Right lobe of liver (tissue), 4 donors: ENCODE data around the gene NDOR1.

Experiments
- POLR2A ChIP-seq: fragments of 450-650 bp; IDR thresholded peaks from one replicate; pipeline ENCODE4 v1.6.1; 2017; ENCODE audit warnings: antibody characterized with exemption, mild to moderate bottlenecking
- TF ChIP-seq, protein P1 (sequence below), 4 donors: fragments of 200-600 bp in 3 of 4; fragments of 450-650 bp in 1 of 4; IDR thresholded peaks; one replicate each; pipeline versions ENCODE4 v1.5.1 to v1.8.0; 2016 to 2022; ENCODE audit warnings: antibody characterized with exemption in 4 of 4, mild to moderate bottlenecking in 2 of 4
- donor health status: DM: no; HTN: no; CAD: no.
- donor health status: DM: no; HTN: no; CAD: no.
- donor health status: DM: no; HTN: yes; CAD: no.

DNA sequence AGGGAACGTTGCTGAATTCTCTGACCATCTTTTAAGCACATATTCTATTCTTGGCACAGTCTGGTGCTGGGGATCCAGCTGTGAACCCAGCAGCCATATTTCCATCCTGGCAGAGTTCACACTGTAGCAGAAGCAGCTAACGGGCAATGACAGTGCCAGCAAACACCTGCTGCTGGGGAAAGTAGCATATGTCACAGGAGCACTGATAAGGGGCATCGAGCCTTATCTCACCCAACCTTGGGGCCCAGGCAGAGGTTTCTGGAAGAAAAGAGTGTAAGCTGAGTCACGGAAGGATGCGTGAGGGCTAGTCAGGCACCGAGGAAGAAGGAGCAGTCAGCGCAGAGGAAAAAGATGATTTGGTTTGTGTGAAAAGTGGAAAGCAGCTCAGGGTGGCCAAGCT lies 1.1 kb downstream of the NDOR1 start:
- TF ChIP-seq, protein P1, sequence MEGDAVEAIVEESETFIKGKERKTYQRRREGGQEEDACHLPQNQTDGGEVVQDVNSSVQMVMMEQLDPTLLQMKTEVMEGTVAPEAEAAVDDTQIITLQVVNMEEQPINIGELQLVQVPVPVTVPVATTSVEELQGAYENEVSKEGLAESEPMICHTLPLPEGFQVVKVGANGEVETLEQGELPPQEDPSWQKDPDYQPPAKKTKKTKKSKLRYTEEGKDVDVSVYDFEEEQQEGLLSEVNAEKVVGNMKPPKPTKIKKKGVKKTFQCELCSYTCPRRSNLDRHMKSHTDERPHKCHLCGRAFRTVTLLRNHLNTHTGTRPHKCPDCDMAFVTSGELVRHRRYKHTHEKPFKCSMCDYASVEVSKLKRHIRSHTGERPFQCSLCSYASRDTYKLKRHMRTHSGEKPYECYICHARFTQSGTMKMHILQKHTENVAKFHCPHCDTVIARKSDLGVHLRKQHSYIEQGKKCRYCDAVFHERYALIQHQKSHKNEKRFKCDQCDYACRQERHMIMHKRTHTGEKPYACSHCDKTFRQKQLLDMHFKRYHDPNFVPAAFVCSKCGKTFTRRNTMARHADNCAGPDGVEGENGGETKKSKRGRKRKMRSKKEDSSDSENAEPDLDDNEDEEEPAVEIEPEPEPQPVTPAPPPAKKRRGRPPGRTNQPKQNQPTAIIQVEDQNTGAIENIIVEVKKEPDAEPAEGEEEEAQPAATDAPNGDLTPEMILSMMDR (IDR thresholded peaks at IDR 0.05) = no peak
- TF ChIP-seq POLR2A = no peak
